A673 (cell line): ENCODE data around the gene SPINK4.

Experiments used
- EZH2 ChIP-seq: fragments of 200-600 bp; sonication (generic); IDR thresholded peaks from 2 replicates; pipeline ENCODE4 v1.6.1; 2017; ENCODE audit warnings: borderline replicate concordance, low read depth, mild to moderate bottlenecking, mixed read lengths, antibody characterized with exemption, low read length; ENCODE audit not compliant: poor library complexity, severe bottlenecking
- TF ChIP-seq, protein P1 (sequence below): fragments of 300-800, 200-600 bp; sonication (generic); conservative IDR thresholded peaks from 2 replicates; pipeline ENCODE4 v1.5.1; 2017; ENCODE audit warnings: low read depth, mild to moderate bottlenecking, antibody characterized with exemption, low read length, moderate library complexity, mixed read lengths

DNA sequence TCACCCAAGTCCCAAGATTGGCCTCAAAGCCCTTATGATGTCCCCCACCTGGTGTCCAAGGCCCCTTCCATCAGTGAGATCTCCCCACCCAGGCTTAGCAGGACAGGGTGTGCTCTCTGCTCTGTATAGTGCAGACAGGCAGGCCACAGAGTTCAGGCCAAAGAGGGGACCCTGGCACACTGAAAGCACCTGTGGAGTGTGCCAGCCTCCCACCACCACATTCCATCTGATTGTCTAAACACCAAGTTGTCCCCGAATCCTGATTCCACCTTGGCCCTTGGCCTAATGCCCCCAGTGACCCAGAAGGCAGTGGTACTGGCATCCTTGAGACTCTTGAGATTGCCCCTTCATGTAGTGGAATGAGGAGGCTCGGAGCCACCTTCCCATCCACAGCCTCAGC lies 5.4 kb downstream of the SPINK4 start:
- TF ChIP-seq, protein P1, sequence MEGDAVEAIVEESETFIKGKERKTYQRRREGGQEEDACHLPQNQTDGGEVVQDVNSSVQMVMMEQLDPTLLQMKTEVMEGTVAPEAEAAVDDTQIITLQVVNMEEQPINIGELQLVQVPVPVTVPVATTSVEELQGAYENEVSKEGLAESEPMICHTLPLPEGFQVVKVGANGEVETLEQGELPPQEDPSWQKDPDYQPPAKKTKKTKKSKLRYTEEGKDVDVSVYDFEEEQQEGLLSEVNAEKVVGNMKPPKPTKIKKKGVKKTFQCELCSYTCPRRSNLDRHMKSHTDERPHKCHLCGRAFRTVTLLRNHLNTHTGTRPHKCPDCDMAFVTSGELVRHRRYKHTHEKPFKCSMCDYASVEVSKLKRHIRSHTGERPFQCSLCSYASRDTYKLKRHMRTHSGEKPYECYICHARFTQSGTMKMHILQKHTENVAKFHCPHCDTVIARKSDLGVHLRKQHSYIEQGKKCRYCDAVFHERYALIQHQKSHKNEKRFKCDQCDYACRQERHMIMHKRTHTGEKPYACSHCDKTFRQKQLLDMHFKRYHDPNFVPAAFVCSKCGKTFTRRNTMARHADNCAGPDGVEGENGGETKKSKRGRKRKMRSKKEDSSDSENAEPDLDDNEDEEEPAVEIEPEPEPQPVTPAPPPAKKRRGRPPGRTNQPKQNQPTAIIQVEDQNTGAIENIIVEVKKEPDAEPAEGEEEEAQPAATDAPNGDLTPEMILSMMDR = no peak
- TF ChIP-seq EZH2 = no peak
